ENCODE measurements around the gene UCHL5.

- TF ChIP-seq CTCF (IDR thresholded peaks at IDR 0.05): no peak
- TF ChIP-seq POLR2A (IDR thresholded peaks at IDR 0.05): no peak
- no peak for TF ChIP-seq POLR2AphosphoS5 (IDR thresholded peaks at IDR 0.05)
These were observed 96.3 kb downstream of the UCHL5 start for GRCh38 chr1:192962901-192963300.

Data from suprapubic skin (tissue), 4 donors.